Spleen (tissue), 13 donors: ENCODE data around the gene IFNA1. TPM values are rescaled to one million over a fixed set of nuclear protein-coding genes. Genes with fewer than 3 reads are reported as not detected.

Source experiments
- DNase-seq: peaks from one replicate; pipeline ENCODE4 v3.0.0-alpha.2; 2020
- H3K27ac ChIP-seq, 8 donors: fragments of 200-600 bp; sonication (generic) in 7 of 8; 1 replicate in 4 of 8; 2 replicates in 4 of 8; pipeline versions ENCODE4 v1.5.0 to v1.8.0; 2016 to 2021; ENCODE audit warnings: inconsistent platforms in 4 of 8, mild to moderate bottlenecking in 4 of 8, moderate library complexity in 1 of 8
- H3K27me3 ChIP-seq, 7 donors: fragments of 200-600 bp; sonication (generic) in 6 of 7; replicated peaks in 1 of 7; 1 replicate in 4 of 7; 2 replicates in 3 of 7; pipeline versions ENCODE4 v1.5.0 to v1.8.0; 2016 to 2021; ENCODE audit warnings: inconsistent platforms in 3 of 7, mild to moderate bottlenecking in 1 of 7
- H3K36me3 ChIP-seq, 6 donors: fragments of 200-600 bp; sonication (generic) in 5 of 6; 1 replicate in 4 of 6; 2 replicates in 2 of 6; pipeline versions ENCODE4 v1.5.0 to v1.8.0; 2016 to 2021; ENCODE audit warnings: inconsistent platforms in 2 of 6
- H3K4me1 ChIP-seq, 6 donors: fragments of 200-600 bp; sonication (generic) in 5 of 6; 1 replicate in 3 of 6; 2 replicates in 3 of 6; pipeline versions ENCODE4 v1.5.0 to v1.8.0; 2016 to 2021; ENCODE audit warnings: inconsistent platforms in 3 of 6
- H3K4me3 ChIP-seq, 8 donors: fragments of 200-600 bp; sonication (generic) in 7 of 8; 1 replicate in 4 of 8; 2 replicates in 4 of 8; pipeline versions ENCODE4 v1.5.0 to v1.8.0; 2016 to 2021; ENCODE audit warnings: inconsistent platforms in 4 of 8, mild to moderate bottlenecking in 4 of 8, moderate library complexity in 2 of 8
- H3K9me3 ChIP-seq, 8 donors: fragments of 200-600 bp; sonication (generic) in 7 of 8; 1 replicate in 4 of 8; 2 replicates in 4 of 8; pipeline versions ENCODE4 v1.5.0 to v1.8.0; 2016 to 2021; ENCODE audit warnings: inconsistent platforms in 4 of 8
- POLR2A ChIP-seq, 3 donors: fragments of 450-650 bp; IDR thresholded peaks; one replicate each; pipeline ENCODE4 v1.5.1; 2017; ENCODE audit warnings: antibody characterized with exemption in 3 of 3, mild to moderate bottlenecking in 1 of 3
- POLR2AphosphoS5 ChIP-seq, 3 donors: sonication (generic); formaldehyde crosslinking; IDR thresholded peaks; one replicate each; pipeline ENCODE4 v1.5.1; 2017; ENCODE audit warnings: antibody characterized with exemption in 3 of 3
- WGBS, 5 donors: extraction: QIAGEN DNeasy Blood & Tissue Kit in 3 of 5; methylation state at CpG; one replicate each; pipeline versions ENCODE4 v1.1.5 to v1.1.7; 2013 to 2018; 5-methylcytosine and 5-hydroxymethylcytosine counted together
- intact Hi-C: fragments of 100-400 bp; cut with DNase I; formaldehyde crosslinking; loops from one replicate; pipeline ENCODE4 v1.15.0; 2023; ENCODE audit warnings: low total_unique reads
- long read RNA-seq, 2 donors: transcript quantifications; one replicate each; lab custom pipeline, GENCODE V29; 2026
- polyA plus RNA-seq, 3 donors: library from polyadenylated mRNA; stranded (reverse); fragments of 200-250 nt; gene quantifications; one replicate each; pipeline ENCODE4 v1.2.1, GENCODE V29; 2013
- total RNA-seq, 7 donors: library from RNA; depleted of rRNA in 3 of 7; stranded (reverse); fragments of >200 nt in 3 of 7; fragmentation: NEBNext Ultra II Directional in 4 of 7; extraction: Animal tissue kit (Norgen Biotek cat#: 25700) in 4 of 7; gene quantifications; one replicate each; pipeline versions ENCODE4 v1.1.0 to v1.2.1, GENCODE V29; 2016 to 2021
- TF ChIP-seq, protein P1 (sequence below), 11 experiments: fragments of 200-600 bp in 7 of 11; fragments of 450-650 bp in 4 of 11; sonication (generic) in 4 of 11; IDR thresholded peaks in 8 of 11; conservative IDR thresholded peaks in 3 of 11; 1 replicate in 7 of 11; 2 replicates in 4 of 11; pipeline versions ENCODE4 v1.4.0 to v1.8.0; 2016 to 2021; ENCODE audit warnings: antibody characterized with exemption in 11 of 11, inconsistent platforms in 4 of 11, mild to moderate bottlenecking in 1 of 11
- donor health status: healthy with polysubstance abuse.
- donor health status: DM: no; HTN: no; CAD: no; lungs with moderate emphysema.
- donor health status: DM: no; HTN: no; CAD: no.
- donor health status: Bipolar disorder and iron deficiency.
- donor health status: healthy.
- donor health status: DM: no; HTN: no; CAD: no.
- donor health status: DM: yes; HTN: yes; CAD: no.

The IFNA1 gene
- total RNA-seq (not detected), polyA plus RNA-seq (not detected)
- long read RNA-seq, donor 1 = 0 reads
- long read RNA-seq, donor 2 = 0 reads

- intact Hi-C loops = no loop called here
- 86 to 95% (median 92%) methylated on average over 2 to 4 of the region's 4 CpGs for WGBS, 5 donors
These were observed at the start of gene IFNA1 for GRCh38 chr9:21440139-21440538. Gene IFNA1, plus strand, starts transcription at chr9:21440439. Its CDS starts 69 bp downstream, at chr9:21440508.

GRCh38 chr9:21392270-21392669 is 48.0 kb upstream of the IFNA1 start:
- intact Hi-C loops = no loop called here
- 61 to 89% (median 78%) methylated on average over 6 of the region's 6 CpGs for WGBS, 5 donors
- H3K9me3 ChIP-seq = no peaks in the 10 kb centered on the region
- no peak for TF ChIP-seq POLR2A (IDR thresholded peaks at IDR 0.05)
- TF ChIP-seq POLR2AphosphoS5 (IDR thresholded peaks at IDR 0.05) = no peak
- TF ChIP-seq, protein P1, sequence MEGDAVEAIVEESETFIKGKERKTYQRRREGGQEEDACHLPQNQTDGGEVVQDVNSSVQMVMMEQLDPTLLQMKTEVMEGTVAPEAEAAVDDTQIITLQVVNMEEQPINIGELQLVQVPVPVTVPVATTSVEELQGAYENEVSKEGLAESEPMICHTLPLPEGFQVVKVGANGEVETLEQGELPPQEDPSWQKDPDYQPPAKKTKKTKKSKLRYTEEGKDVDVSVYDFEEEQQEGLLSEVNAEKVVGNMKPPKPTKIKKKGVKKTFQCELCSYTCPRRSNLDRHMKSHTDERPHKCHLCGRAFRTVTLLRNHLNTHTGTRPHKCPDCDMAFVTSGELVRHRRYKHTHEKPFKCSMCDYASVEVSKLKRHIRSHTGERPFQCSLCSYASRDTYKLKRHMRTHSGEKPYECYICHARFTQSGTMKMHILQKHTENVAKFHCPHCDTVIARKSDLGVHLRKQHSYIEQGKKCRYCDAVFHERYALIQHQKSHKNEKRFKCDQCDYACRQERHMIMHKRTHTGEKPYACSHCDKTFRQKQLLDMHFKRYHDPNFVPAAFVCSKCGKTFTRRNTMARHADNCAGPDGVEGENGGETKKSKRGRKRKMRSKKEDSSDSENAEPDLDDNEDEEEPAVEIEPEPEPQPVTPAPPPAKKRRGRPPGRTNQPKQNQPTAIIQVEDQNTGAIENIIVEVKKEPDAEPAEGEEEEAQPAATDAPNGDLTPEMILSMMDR (IDR thresholded peaks at IDR 0.05 in 8 of 11, conservative IDR thresholded peaks at IDR 0.05 in 3 of 11) = peak in 6 of 11 experiments; percentile 19 to 39 (median 30)
- no peak overlapping the region for H3K4me3 ChIP-seq
- DNase-seq = no peak
- H3K27me3 ChIP-seq = peaks cover 0 to 93% (median 10%) of the 10 kb centered on the region in 7 donors
- H3K27ac ChIP-seq = no peak overlapping the region
- H3K36me3 ChIP-seq = no peaks in the 10 kb centered on the region
- H3K4me1 ChIP-seq = peaks cover 0 to 13% (median 11%) of the 10 kb centered on the region in 6 donors

More at GRCh38 chr9:21440139-21440538, at the start of gene IFNA1:
- DNase-seq = no peak
- peaks cover 3 to 16% (median 12%) of the 10 kb centered on the region in 6 donors for H3K4me1 ChIP-seq
- no peak within 1 kb of the TSS for H3K27ac ChIP-seq
- H3K36me3 ChIP-seq = no peaks in the 10 kb centered on the region
- H3K27me3 ChIP-seq = peaks cover 0 to 9% (median 0%) of the 10 kb centered on the region in 7 donors
- TF ChIP-seq, protein P1 (IDR thresholded peaks at IDR 0.05 in 8 of 11, conservative IDR thresholded peaks at IDR 0.05 in 3 of 11) = no peak
- TF ChIP-seq POLR2AphosphoS5 (IDR thresholded peaks at IDR 0.05) (no peak), POLR2A (IDR thresholded peaks at IDR 0.05) (no peak)
- H3K9me3 ChIP-seq = no peaks in the 10 kb centered on the region
- no peak within 1 kb of the TSS for H3K4me3 ChIP-seq

GRCh38 chr9:21395778-21396717 is 44.2 kb upstream of the IFNA1 start:
- peak in 1 of 3 donors; percentile 48 for TF ChIP-seq POLR2AphosphoS5 (IDR thresholded peaks at IDR 0.05)
- TF ChIP-seq, protein P1 (IDR thresholded peaks at IDR 0.05 in 8 of 11, conservative IDR thresholded peaks at IDR 0.05 in 3 of 11) = peak; percentile 22 to 80 (median 67)
- no peak for TF ChIP-seq POLR2A (IDR thresholded peaks at IDR 0.05)
- H3K4me1 ChIP-seq = peaks cover 0 to 30% (median 14%) of the 10 kb centered on the region in 6 donors
- no peaks in the 10 kb centered on the region for H3K36me3 ChIP-seq
- intact Hi-C loops = loop anchor here (5.0 kb wide), 1 partner anchor 69 kb away; no protein-coding TSS in a partner anchor
- H3K4me3 ChIP-seq = peak overlapping the region; percentile 26 to 73 (median 40)
- peak; percentile 88 for DNase-seq
- no peaks in the 10 kb centered on the region for H3K9me3 ChIP-seq
- WGBS, 5 donors = 7 to 9% (median 8%) methylated on average over 29 to 40 of the region's 40 CpGs
- H3K27me3 ChIP-seq = peaks cover 0 to 90% (median 9%) of the 10 kb centered on the region in 7 donors
- peak overlapping the region in 3 of 8 donors; percentile 33 to 49 (median 45) for H3K27ac ChIP-seq
